Stimulated activated CD4-positive, alpha-beta T cell treated with anti-CD3 and anti-CD28 coated beads, Interleukin-4, amount 100 ng/mL, for 48 hours (primary cell): Measurements from ENCODE around the gene IL12B.
"Not testable (repeated sequence)": the region's sequence is repeated elsewhere in the genome, so short reads cannot be mapped to it uniquely, and the experiment has no call there.

ENCODE experiments used
- DNase-seq, 2 donors: peaks; one replicate each; pipeline ENCODE4 v3.0.0-alpha.2; 2020; ENCODE audit warnings: low read depth in 2 of 2

Gene IL12B

DNA sequence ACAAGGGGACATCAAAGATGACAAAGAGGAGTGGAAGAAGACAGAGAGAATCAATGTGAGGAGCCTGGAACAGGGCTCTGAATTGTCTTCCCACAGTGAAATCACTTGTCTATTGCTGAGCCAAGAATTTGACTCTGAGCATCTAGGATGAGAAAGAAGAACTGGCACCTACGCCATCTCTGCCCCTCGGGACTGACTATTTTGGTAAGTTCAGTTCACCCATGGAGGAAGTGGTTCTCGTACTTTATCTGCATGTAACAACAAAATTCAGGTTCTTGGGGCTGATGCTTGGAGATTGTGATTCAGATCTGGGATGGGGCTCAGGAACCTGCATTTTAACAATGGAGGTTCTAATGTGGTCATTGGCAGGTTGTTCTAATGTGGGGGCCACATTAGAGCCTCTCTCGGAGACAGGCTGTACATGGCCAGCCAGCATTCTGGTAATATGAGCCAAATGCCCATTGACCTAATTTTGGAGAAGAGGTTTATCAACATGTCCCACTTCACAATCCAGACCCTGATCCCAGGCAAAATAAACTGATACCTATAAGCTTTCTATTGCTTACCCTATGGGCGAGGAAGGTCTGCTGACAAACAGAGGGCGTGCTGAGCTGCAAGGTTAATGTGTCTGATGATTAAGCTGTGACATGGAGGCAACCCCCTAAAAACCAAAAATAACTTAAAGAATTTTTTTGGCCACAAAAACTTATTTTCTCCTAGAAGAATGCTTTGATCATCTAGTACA is 2.7 kb upstream of the IL12B start:
- DNase-seq, result no peak

DNA sequence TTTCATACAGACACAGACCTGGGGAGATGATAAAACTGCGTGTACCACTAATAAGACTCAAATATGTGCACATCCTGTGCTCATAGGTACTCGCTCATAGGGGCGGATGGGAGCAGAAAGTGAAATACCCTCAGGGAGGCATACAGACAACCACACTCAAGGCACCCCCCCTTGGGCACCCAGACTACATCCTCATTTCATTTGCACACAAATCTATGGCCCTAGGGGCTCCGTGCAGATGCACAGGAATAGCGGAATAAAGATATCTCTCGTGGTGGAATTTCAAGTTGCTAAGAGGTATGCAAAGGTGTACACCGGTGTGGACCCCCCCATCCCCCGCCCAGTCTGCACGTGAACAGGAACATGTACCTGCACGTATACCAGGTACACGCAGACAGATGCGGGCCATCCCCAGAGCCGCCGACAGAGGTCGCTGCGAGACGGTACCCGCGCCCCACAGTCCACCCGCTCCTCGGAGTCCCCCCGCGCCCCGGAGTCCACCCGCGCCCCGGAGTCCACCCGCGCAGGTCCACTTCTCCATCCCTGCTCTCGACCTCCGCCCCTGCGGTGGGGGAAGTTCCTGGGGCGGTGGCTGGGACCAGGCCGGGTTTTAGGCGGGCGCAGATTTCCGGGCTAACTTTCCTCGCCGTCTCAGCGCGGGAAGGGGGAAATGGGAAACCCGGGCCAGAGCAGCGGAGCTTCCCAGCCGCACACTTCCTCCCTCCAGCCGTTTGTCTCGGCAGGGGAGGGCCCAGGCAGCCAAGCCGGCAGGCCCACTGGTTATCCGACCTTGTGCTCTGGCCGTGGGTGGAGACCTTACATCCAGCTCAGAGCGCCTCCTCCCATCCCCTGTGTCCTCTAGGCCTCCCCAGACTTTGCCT is 1.0 kb upstream of the IL12B start:
- peak; percentile 68 to 79 for DNase-seq

DNA sequence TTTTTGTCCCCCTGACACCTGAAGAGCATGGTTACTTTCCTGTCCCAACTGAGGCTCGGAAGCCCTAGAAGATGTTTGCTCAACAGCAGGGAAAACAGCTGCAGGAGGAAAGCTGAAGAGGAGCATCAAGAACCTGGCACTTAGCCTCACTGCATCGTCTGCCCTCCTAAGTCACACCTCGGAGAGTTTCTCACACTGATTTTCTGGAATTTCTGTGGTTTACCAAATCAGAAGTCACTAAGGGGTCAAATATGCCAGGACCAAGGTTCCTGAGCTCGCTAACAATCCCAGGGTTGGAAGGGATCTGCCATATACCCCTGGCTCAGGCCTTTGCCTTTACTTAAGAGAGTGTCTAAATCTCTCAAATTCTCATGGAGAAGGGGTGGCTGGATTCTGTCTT is 5.3 kb downstream of the IL12B start:
- DNase-seq, result no peak

DNA sequence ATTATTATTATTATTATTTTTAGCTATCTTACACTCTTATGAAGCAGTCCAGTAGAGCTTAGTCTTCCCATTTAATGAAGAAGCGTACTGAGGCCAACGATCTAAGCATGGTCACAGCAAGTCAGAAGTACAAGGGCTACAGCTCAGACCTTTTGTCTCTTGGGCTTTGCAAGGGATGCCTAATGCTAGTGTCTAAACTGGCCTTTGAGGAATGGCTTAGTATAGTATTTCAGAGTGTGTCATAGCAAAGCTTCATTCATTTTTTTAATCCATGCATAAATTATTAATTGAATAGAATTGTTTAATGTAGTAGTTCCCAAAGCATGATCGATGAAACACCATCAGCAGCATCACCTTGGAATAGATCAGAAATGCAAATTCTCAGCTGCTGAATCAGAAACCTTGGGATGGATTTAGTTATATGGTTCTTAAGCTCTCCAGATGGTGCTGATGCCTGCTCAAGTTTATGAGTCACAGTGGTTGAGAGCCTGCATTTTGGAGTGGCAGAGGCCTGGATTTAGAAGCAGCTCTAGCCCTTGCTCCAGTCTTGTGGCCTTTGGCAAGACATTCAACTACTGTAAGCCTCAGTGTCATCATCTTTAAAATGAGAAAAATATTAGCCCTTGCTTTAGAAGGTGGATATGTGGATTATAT is 6.1 kb downstream of the IL12B start:
- no peak for DNase-seq

DNA sequence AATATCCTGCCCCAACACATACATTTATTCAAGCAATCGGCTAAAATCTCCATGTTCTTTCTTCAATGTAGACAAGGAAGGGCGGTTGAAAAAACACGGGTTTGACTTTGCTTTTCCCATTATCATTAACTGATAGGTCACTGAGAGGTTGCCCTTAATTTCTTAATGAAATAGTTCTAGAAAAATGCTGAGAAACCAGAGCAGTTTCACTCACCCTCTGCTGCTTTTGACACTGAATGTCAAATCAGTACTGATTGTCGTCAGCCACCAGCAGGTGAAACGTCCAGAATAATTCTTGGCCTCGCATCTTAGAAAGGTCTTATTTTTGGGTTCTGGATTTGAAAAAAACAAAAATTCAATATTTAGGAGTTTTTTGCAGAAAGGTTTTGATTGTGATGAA is 8.1 kb downstream of the IL12B start:
- no peak for DNase-seq

DNA sequence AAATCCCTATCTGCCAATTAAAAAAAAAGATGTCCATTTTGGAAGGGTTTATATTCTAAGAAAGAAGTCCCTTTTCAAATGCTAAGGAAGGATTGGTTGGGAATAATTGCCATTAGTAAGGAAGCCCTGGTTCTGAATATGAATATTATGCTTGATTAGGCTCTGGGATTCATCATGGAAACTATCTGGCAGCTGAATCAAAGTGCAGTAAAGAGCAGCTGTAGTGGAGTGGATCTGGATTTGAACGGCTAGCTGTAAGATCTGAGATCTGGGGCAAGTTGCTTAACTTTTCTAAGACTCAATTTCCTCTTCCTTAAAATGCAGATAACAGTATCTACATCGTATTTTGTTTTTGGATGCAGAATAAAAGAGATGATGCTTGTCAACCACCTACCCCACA is 10.5 kb downstream of the IL12B start:
- no peak for DNase-seq

DNA sequence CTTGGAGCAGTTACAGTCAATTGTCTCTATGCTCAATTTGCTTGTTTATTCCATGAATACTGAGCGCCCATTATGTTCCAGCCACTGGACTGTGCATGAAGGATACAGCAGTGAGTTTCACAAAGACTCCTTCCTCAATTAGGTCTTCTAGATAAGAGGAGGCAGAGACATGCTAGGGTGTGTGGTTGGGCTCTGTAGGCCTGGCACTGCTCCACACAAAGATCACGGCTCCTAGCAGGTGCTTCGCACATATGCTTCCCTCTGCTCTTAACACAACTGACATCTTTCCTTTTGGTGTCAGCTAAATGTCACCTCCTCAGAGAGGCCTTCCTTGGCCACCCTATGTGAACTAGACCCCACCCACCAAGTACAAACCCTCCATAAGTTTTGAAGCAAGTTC is 10.9 kb downstream of the IL12B start:
- no peak for DNase-seq

DNA sequence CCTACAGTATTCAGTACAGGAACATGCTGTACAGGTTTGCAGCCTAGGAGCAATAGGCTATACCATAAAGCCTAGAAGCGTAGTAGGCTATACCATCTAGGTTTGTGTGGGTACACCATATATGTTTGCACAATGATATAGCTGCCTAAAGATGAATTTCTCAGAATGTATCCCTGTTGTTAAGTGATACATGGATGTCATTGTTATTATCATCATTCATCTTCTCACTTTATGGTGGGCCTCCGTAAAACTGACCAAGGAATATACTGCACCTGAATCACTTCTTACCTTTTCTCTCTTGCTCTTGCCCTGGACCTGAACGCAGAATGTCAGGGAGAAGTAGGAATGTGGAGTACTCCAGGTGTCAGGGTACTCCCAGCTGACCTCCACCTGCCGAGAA is 11.8 kb downstream of the IL12B start:
- DNase-seq, result no peak

DNA sequence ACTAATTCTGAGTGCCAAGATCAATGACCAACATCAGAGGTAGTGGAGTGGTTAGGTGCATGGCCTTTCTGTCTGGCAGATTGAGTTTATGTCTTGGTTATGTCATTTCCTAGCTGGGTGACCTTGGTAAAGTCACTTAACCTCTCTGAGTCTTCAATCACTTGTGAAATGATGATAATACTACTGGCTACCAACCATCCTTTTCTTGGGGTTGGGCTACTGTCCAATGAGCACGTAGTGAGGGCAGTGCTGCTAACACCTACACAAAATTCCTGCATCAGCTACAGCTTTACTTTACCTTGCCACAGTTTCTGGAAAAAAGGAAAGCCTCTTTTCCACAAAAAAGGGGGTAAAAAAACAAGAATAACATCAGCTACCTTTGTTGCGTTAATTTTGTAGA is 12.4 kb downstream of the IL12B start:
- DNase-seq, result no peak

DNA sequence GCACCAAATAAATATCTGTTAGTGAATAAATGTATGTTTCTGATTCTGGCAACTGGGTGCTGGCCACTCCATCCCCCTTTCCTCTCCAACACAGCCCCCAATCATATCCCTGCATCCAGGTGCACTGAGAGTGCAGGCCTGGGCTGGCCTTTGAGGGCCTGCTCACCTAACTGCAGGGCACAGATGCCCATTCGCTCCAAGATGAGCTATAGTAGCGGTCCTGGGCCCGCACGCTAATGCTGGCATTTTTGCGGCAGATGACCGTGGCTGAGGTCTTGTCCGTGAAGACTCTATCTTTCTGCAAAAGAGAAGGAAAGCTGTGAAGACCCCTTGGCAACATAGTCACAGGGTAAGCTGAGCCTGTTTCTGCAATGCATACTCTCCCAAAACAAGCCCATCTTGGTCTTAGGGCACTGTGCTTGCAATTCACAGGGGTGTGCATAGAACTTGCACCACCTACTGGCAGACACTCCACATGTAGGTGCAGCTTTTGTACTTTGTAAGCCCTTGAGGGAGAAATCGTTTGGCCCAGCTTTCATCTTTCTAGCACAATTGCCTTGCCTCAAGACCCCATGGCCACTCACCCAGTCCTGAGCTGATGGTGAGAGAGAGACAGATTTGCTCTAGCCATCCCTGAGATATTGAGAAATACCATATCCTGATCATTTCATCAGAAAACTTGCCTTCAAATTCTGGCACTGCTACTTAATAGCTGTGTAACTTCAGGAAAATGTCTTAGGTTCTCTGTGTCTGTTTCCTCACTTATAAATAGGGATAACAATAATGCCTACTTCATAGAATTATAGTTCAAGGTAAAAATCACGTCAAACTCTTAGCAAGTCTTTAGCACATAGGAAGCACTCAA is 13.5 kb downstream of the IL12B start:
- peak in 1 of 2 donors; percentile 8 for DNase-seq

DNA sequence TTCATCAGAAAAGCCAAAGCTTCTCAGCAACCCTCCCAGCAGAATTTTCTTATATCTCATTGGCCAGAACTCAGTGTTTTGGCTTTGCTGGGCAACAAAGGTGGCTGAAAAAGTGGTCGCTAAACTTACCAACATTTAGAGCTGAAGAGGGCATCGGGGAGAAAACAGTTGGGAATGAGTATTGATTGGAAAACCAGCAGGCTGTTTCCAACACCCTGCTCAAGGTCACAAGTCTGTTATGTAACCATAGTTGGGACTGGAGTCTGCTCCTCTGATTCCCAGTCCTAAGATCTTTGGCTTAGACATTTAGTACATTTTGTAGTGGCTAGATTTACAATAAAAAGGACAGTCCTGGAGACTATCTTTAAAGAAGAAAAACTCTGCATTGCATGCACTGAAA is 17.1 kb downstream of the IL12B start:
- no peak for DNase-seq

DNA sequence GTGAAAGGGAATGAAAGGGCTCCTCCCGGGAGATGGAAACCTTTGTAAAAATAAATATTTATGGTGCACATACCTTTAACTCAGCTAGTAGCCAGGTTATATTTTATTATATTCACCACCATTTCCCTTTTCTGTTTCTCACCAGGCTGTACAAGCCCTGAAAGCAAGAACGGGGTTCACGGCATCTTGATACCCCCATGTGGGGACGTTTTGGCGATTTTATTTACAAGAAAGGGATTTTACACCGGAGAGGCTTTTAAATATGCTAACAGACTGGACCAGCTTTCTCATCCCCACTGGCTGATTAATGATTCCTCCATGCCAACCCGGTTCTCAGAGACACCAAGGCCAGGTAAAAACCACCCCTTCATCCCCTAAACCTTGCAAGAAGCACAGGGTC is 19.2 kb downstream of the IL12B start:
- no peak for DNase-seq

DNA sequence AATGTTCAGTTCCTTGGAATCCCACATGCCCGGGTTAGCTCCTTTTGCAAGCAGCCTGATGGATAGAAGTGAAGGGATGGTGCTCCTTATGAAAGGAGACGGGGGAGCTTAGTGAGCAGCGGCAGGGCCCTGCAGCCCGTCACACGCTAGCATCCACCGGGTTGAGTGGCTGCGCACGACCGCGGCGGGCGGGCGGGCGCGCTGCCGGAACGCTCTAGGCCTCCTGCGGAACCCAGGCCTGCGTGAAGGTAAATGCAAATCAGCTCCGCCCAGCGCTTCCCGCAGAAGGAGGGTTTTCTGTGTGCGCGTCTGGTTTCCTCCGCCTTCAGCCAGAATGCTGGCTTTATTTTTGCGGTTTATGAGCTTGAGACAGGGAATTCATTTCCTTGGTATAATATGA is 19.8 kb downstream of the IL12B start:
- peak in 1 of 2 donors; percentile 30 for DNase-seq

DNA sequence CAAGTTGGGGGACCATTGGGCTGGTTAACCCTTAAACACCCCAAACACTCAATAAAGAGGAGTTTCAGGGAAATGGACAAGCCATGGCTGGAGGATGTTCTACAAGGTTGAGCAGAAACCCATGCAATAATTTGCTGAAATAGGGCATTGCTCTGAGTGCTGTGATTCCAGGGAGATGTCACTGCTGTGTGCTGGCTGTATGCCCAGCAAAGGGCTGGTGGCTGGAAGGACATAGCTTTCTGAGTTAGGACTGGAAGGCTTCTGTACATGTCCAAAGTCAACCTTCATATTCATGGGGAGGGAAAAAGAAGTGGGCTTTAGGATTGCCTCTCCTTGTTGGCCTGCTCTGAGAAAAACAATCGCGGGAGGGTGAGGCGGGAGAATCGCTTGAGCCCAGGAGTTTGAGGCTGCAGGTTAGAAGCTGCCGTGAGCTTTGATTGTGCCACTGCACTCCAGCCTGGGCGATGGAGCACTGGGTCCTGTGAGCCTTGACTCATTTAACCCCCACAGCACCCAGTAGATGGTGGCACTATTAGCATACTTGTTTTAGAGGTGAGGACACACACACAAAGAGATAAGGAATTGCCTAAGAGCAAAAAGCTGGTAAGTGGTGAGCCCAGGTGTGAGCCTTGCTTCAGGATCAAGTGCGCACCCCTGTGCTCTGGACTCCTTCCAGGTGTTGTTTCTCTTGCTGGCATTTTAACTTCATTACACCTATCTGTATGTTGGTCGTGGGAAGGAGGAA is 20.4 kb downstream of the IL12B start:
- no peak for DNase-seq

DNA sequence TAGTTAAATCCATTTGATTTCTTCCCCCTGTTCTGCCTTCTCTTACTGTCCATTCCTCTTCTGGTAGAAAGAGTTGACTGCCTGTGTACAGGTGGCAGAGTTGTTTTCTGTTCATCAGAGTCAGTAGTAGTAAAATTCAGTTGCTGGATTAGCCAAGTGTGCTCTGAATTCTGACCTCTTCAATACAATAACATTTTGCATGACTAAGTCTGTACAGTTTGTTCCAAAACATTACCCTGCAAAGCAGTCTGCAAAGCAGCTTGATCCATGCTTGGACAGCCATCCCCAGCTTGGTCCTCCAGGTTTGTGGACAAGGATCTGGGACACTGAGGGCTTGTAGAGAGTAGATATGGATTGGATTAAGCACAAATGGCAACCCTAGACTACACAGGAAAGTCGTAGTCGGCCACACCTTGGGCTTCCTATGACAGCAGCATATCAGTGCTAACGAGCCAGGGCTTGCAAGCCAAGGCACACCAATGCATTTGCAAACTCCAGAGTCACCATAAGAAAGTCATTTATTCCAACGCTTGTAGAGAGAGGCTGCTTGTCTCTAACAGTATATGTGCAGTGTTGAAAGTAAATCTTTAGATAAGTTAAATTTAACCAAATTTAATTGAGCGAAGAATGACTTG is 25.2 kb downstream of the IL12B start:
- DNase-seq, result no peak

DNA sequence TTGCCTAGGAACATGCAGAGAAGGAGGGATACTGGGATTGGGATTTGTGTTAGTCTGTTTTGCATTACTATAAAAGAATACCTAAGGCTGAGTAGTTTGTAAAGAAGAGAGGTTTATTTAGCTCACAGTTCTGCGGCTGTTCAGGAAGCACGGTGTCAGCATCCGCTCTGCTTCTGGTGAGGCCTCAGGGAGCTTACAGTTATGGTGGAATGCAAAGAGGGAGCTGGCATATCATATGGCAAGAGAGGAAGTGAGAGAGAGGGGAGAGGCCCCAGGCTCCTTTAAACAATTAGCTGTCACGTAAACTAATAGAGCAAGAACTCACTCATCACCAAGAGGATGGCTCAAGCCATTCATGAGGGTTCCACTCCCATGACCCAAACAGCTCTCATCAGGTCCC is 27.0 kb downstream of the IL12B start:
- DNase-seq, result no peak

DNA sequence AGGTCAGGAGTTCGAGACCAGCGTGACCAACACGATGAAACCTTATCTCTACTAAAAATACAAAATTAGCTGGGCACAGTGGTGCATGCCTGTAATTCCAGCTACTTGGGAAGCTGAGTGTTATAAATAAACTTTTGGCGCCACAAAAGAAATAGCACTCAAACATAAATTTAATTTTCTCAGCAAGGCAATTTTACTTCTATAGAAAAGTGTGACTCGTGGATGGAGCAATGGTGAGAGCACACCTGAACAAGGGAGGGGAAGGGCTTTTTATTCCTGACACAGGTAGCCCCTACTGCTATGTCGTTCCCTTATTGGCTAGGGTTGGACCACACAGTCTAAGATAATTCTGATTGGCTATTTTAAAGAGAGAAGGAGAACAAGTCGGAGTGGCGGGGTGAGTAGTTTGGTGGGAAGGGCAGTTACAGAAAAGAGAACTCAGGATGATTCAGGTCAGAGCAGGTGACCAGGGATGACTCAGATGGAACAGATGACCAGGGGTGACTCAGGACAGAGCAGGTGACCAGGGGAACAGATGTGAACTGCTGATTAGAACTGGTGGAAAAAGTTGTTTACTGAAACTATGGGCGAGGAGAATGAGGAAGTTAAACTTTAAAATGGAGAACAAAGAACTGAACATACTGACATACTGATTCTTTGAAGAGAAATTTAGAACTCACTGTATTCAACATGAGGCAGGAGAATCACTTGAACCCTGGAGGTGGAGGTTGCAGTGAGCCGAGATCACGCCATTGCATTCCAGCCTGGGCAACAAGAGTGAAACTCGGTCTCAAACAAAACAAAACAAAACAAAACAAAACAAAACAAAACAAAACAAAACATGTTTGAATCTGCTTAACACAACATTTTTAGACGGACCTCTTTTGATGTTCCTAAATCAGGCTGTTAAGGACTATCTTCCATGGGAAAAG is 28.1 kb downstream of the IL12B start:
- DNase-seq, result not testable (repeated sequence)

DNA sequence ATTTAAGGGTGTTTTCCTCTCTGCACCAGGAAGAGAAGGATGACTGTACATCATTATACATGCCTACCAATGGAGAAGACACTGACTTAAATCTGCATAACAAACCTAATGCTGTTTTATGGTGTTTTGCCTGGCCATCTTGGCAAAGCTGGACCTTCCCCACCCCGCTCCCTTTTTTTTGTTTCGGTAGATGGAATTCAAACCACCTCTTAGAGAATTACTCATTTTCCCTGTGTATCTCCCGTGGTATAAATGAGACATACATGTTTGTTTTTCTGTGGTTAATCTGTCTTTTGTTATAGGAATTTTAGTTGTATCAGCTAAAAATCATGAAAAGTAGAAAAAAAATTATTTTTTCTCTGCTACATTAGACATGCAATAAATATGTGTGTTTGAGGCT is 28.8 kb downstream of the IL12B start:
- no peak for DNase-seq

DNA sequence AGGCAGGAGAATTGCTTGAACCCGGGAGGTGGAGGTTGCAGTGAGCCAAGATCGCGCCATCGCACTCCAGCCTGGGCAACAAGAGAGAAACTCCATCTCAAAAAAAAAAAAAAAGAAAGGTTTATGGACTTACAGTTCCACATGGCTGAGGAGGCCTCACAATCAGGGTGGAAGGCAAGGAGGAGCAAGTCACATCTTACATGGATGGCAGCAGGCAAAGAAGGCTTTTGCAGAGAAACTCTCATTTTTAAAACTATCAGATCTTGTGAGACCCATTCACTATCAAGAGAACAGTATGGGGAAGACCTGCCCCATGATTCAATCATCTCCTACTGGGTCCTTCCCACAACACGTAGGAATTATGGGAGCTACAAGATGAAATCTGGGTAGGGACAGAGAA is 33.0 kb downstream of the IL12B start:
- DNase-seq, result not testable (repeated sequence)
